ENCODE data around the gene PIGU.
"Not testable (repeated sequence)": the region's sequence is repeated elsewhere in the genome, so short reads cannot be mapped to it uniquely, and the experiment has no call there.

The PIGU gene

GRCh38 chr20:34621383-34622367, 55.2 kb downstream of the PIGU start:
- no peak for DNase-seq

- DNase-seq = no peak
These were observed 55.9 kb downstream of the PIGU start for GRCh38 chr20:34621036-34621343.

- no peak for DNase-seq
These were observed 58.2 kb downstream of the PIGU start for GRCh38 chr20:34618676-34619075.

GRCh38 chr20:34616913-34617312, 60.0 kb downstream of the PIGU start:
- not testable (repeated sequence) for DNase-seq

GRCh38 chr20:34615477-34615876, 61.4 kb downstream of the PIGU start:
- no peak for DNase-seq

GRCh38 chr20:34611976-34612375, 64.9 kb downstream of the PIGU start:
- not testable (repeated sequence) for DNase-seq

- no peak for DNase-seq
These were observed 69.8 kb downstream of the PIGU start for GRCh38 chr20:34607066-34607465.

GRCh38 chr20:34604980-34605788, 71.7 kb downstream of the PIGU start:
- DNase-seq = no peak

GRCh38 chr20:34600892-34601653, 75.8 kb downstream of the PIGU start:
- DNase-seq = no peak

- DNase-seq = no peak
These were observed 81.3 kb downstream of the PIGU start for GRCh38 chr20:34595377-34596184.

GRCh38 chr20:34586488-34587163, 90.3 kb downstream of the PIGU start:
- DNase-seq = no peak

GRCh38 chr20:34585019-34585418, 91.9 kb downstream of the PIGU start:
- DNase-seq = no peak

GRCh38 chr20:34583544-34583943, 93.3 kb downstream of the PIGU start:
- no peak for DNase-seq

- DNase-seq = no peak
These were observed 94.0 kb downstream of the PIGU start for GRCh38 chr20:34582911-34583310.

- DNase-seq = no peak
These were observed 94.7 kb downstream of the PIGU start for GRCh38 chr20:34582221-34582620.

- no peak for DNase-seq
These were observed 95.3 kb downstream of the PIGU start for GRCh38 chr20:34581341-34582184.

GRCh38 chr20:34579979-34580940, 96.6 kb downstream of the PIGU start:
- DNase-seq = no peak

- no peak for DNase-seq
These were observed 97.5 kb downstream of the PIGU start for GRCh38 chr20:34579191-34579978.

- no peak for DNase-seq
These were observed 98.4 kb downstream of the PIGU start for GRCh38 chr20:34578521-34578920.
